Endodermal cell (in vitro differentiated cells): ENCODE results near the gene RIPOR2. TPM values are rescaled to one million over a fixed set of nuclear protein-coding genes. Genes with fewer than 3 reads are reported as not detected.

ENCODE experiments used
- DNase-seq: peaks from one replicate; pipeline ENCODE4 v3.0.0-alpha.2; 2017
- H3K27ac ChIP-seq: 2 replicates; pipeline ENCODE4 v1.5.1; 2013; ENCODE audit warnings: mild to moderate bottlenecking, low read depth, low read length, moderate library complexity
- H3K27me3 ChIP-seq: 2 replicates; pipeline ENCODE4 v1.6.1; 2013; ENCODE audit warnings: mild to moderate bottlenecking, low read length, moderate library complexity; ENCODE audit not compliant: insufficient read depth, control insufficient read depth, poor library complexity, severe bottlenecking
- H3K36me3 ChIP-seq: 2 replicates; pipeline ENCODE4 v1.7.0; 2013; ENCODE audit warnings: mild to moderate bottlenecking, low read length, moderate library complexity; ENCODE audit not compliant: control insufficient read depth, insufficient read depth
- H3K4me1 ChIP-seq: one replicate; pipeline ENCODE4 v1.7.0; 2013; ENCODE audit warnings: low read length; ENCODE audit not compliant: control insufficient read depth, insufficient read depth
- H3K4me3 ChIP-seq: 2 replicates; pipeline ENCODE4 v1.5.1; 2013; ENCODE audit warnings: mild to moderate bottlenecking, low read length, moderate library complexity
- H3K9ac ChIP-seq: 2 replicates; pipeline ENCODE4 v1.6.1; 2013; ENCODE audit warnings: mild to moderate bottlenecking, low read length, moderate library complexity; ENCODE audit not compliant: poor library complexity, severe bottlenecking; ENCODE audit errors: extremely low read depth
- H3K9me3 ChIP-seq: 2 replicates; pipeline ENCODE4 v1.6.1; 2013; ENCODE audit warnings: mild to moderate bottlenecking, low read length, moderate library complexity; ENCODE audit not compliant: control insufficient read depth
- H3K27ac Mint-ChIP-seq: 2 replicates; pipeline ENCODE4 v1.8.0; 2020; ENCODE audit warnings: mixed read lengths
- H3K27me3 Mint-ChIP-seq: 2 replicates; pipeline ENCODE4 v1.8.0; 2021; ENCODE audit warnings: mild to moderate bottlenecking, mixed read lengths; ENCODE audit not compliant: insufficient read depth
- H3K36me3 Mint-ChIP-seq: 2 replicates; pipeline ENCODE4 v1.8.0; 2020; ENCODE audit warnings: low read depth, mixed read lengths
- H3K4me1 Mint-ChIP-seq: 2 replicates; pipeline ENCODE4 v1.8.0; 2020; ENCODE audit warnings: mixed read lengths
- H3K4me3 Mint-ChIP-seq: 2 replicates; pipeline ENCODE4 v1.8.0; 2020; ENCODE audit warnings: mild to moderate bottlenecking, moderate library complexity, mixed read lengths
- H3K9me3 Mint-ChIP-seq: 2 replicates; pipeline ENCODE4 v1.8.0; 2020; ENCODE audit warnings: mild to moderate bottlenecking, mixed read lengths
- WGBS, 2 experiments: methylation state at CpG; one replicate each; pipeline versions ENCODE4 v1.1.5 to v1.1.7; 2013; ENCODE audit warnings: missing lambda C conversion rate in 2 of 2, mixed read lengths in 1 of 2; ENCODE audit not compliant: insufficient coverage in 1 of 2, insufficient read length in 1 of 2; 5-methylcytosine and 5-hydroxymethylcytosine counted together
- total RNA-seq, 2 donors: library from RNA; stranded (reverse); fragmentation: NEBNext Ultra II Directional in 1 of 2; extraction: Animal tissue kit (Norgen Biotek cat#: 25700) in 1 of 2; gene quantifications; 2 replicates in 1 of 2; 3 replicates in 1 of 2; pipeline ENCODE4 v1.2.1, GENCODE V29; 2021
- TF ChIP-seq, protein P1 (sequence below): fragments of 200-600 bp; sonication (generic); conservative IDR thresholded peaks from 2 replicates; pipeline ENCODE4 v1.5.0; 2021; ENCODE audit warnings: antibody characterized with exemption, mild to moderate bottlenecking

Gene RIPOR2
- total RNA-seq, 2 donors from 2014 or later = 9.3 to 10.4 TPM

GRCh38 chr6:24920136-24920535 is 15.6 kb downstream of the RIPOR2 start:
- H3K4me1 Mint-ChIP-seq = peaks cover 60% of the 10 kb centered on the region

DNA sequence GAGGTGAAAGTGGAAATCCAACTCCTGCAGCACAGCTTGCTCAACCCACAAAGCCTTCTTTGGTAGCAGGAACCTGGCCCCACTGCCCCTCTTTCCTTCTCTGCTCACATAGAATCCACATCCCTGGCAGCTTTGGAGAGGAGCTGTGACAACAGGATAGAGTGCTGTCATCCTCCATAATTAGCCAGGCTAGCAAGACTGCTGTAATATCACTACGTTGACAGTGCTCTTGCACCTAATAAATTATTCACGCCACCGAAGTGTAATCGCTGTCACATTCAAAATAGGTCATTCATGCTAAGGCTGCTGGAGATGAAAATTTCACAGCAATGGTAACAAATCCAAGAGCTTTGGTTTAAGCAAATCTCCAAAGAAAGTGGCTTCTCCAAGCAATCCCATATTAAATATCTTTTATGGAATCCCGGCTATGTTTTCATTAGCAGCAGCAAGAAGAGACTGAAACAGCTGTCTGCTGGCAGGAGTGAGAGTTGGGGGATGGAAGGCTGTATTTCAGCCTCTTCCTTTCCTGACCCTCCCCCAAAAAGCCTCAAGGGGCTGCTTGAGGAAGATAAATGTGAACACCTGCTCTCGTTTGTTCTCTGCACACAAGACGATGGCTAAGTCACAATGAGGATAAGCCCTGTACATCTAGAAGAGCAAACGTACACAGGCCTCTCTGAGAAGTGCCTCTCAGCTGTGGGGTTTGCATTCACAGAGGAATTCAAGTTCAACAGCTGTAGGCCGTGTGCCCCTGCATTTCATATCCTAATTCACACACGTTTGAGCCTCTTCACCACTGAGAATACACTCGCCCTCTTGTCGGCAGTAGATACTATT is 16.5 kb downstream of the RIPOR2 start:
- H3K4me1 ChIP-seq = peaks cover 25% of the 10 kb centered on the region
- H3K27me3 ChIP-seq = no peaks in the 10 kb centered on the region
- TF ChIP-seq, protein P1, sequence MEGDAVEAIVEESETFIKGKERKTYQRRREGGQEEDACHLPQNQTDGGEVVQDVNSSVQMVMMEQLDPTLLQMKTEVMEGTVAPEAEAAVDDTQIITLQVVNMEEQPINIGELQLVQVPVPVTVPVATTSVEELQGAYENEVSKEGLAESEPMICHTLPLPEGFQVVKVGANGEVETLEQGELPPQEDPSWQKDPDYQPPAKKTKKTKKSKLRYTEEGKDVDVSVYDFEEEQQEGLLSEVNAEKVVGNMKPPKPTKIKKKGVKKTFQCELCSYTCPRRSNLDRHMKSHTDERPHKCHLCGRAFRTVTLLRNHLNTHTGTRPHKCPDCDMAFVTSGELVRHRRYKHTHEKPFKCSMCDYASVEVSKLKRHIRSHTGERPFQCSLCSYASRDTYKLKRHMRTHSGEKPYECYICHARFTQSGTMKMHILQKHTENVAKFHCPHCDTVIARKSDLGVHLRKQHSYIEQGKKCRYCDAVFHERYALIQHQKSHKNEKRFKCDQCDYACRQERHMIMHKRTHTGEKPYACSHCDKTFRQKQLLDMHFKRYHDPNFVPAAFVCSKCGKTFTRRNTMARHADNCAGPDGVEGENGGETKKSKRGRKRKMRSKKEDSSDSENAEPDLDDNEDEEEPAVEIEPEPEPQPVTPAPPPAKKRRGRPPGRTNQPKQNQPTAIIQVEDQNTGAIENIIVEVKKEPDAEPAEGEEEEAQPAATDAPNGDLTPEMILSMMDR = no peak
- no peak overlapping the region for H3K9ac ChIP-seq
- peak; percentile 68 for DNase-seq
- peak overlapping the region; percentile 2 for H3K4me3 Mint-ChIP-seq
- peaks cover 7% of the 10 kb centered on the region for H3K27me3 Mint-ChIP-seq
- H3K27ac Mint-ChIP-seq = peak overlapping the region; percentile 69
- no peaks in the 10 kb centered on the region for H3K36me3 ChIP-seq
- peaks cover 53% of the 10 kb centered on the region for H3K4me1 Mint-ChIP-seq
- no peaks in the 10 kb centered on the region for H3K9me3 Mint-ChIP-seq
- H3K4me3 ChIP-seq = no peak overlapping the region
- no peaks in the 10 kb centered on the region for H3K36me3 Mint-ChIP-seq
- H3K9me3 ChIP-seq = no peaks in the 10 kb centered on the region
- 65% methylated on average over 10 to 12 of the region's 12 CpGs for WGBS, 2 experiments
- peak overlapping the region; percentile 85 for H3K27ac ChIP-seq

More at GRCh38 chr6:24920136-24920535, 15.6 kb downstream of the RIPOR2 start:
- H3K9ac ChIP-seq = no peak overlapping the region
- Mint-ChIP-seq H3K9me3 (no peaks in the 10 kb centered on the region), H3K4me3 (peak overlapping the region; percentile 2), H3K36me3 (no peaks in the 10 kb centered on the region), H3K27me3 (no peaks in the 10 kb centered on the region), H3K27ac (no peak overlapping the region)
- H3K27me3 ChIP-seq = no peaks in the 10 kb centered on the region
- TF ChIP-seq, protein P1 = no peak
- no peaks in the 10 kb centered on the region for H3K9me3 ChIP-seq
- no peak for DNase-seq
- peak overlapping the region; percentile 85 for H3K27ac ChIP-seq
- peaks cover 29% of the 10 kb centered on the region for H3K4me1 ChIP-seq
- no peak overlapping the region for H3K4me3 ChIP-seq
- no peaks in the 10 kb centered on the region for H3K36me3 ChIP-seq

- WGBS, 2 experiments = 75 to 78% methylated on average over 1 of the region's 1 CpG
- Histone ChIP-seq H3K27ac (peak overlapping the region; percentile 85), H3K4me1 (peaks cover 20% of the 10 kb centered on the region), H3K9me3 (no peaks in the 10 kb centered on the region), H3K9ac (no peak overlapping the region), H3K36me3 (no peaks in the 10 kb centered on the region), H3K4me3 (no peak overlapping the region), H3K27me3 (peaks cover 2% of the 10 kb centered on the region)
- TF ChIP-seq, protein P1 = no peak
- Mint-ChIP-seq H3K27ac (peak overlapping the region; percentile 69), H3K4me1 (peaks cover 48% of the 10 kb centered on the region), H3K4me3 (peak overlapping the region; percentile 0), H3K27me3 (peaks cover 13% of the 10 kb centered on the region), H3K9me3 (no peaks in the 10 kb centered on the region), H3K36me3 (no peaks in the 10 kb centered on the region)
- DNase-seq = no peak
Observed at GRCh38 chr6:24918641-24919055, 17.1 kb downstream of the RIPOR2 start.
